ENCODE measurements around the gene TRIM22.

DNA sequence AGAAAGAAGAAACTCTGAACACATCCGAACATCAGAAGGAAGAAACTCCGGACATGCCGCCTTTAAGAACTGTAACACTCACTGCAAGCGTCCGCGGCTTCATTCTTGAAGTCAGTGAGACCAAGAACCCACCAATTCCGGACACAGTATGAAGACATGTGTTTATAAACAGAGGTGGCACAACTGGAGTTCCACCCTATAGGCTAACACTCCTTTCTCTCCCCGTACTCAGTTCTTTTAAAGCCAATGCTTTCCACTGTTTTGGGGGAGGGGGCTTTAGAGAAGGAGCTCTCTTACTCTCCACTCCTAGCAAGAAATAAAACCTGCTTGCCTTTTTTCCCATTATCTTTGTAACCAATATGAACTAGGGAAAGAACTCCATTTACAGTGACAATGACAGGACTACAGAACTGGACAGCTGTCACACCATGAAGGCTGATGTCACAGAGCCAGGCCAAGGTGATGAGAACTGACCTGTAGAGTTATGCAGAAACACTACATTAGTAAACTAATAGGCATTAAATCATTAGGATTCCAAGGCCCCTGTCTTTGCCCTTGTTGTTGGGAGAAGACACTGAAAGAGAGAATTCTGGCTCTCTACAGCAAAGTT lies 5.4 kb upstream of the TRIM22 start:
- no peak for TF ChIP-seq POLR2A (IDR thresholded peaks at IDR 0.05)
- TF ChIP-seq, protein P1, sequence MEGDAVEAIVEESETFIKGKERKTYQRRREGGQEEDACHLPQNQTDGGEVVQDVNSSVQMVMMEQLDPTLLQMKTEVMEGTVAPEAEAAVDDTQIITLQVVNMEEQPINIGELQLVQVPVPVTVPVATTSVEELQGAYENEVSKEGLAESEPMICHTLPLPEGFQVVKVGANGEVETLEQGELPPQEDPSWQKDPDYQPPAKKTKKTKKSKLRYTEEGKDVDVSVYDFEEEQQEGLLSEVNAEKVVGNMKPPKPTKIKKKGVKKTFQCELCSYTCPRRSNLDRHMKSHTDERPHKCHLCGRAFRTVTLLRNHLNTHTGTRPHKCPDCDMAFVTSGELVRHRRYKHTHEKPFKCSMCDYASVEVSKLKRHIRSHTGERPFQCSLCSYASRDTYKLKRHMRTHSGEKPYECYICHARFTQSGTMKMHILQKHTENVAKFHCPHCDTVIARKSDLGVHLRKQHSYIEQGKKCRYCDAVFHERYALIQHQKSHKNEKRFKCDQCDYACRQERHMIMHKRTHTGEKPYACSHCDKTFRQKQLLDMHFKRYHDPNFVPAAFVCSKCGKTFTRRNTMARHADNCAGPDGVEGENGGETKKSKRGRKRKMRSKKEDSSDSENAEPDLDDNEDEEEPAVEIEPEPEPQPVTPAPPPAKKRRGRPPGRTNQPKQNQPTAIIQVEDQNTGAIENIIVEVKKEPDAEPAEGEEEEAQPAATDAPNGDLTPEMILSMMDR (IDR thresholded peaks at IDR 0.05): no peak
- TF ChIP-seq POLR2AphosphoS5 (IDR thresholded peaks at IDR 0.05): no peak
- no peak for TF ChIP-seq EP300 (IDR thresholded peaks at IDR 0.05)
